SK-N-SH (cell line): ENCODE data around the gene SAMD5. TPM values are rescaled to one million over a fixed set of nuclear protein-coding genes. Genes with fewer than 3 reads are reported as not detected.

Experiments
- CTCF ChIA-PET: fragments of 300-600, 350-600 bp; formaldehyde crosslinking; extraction: SDS; loops from one replicate; lab custom pipeline; 2021; lab: Yijun Ruan, JAX
- POLR2A ChIA-PET: fragments of 350-600 bp; sonication (Branson Sonifier 250); formaldehyde crosslinking; extraction: SDS; loops from one replicate; lab custom pipeline; 2020; ENCODE audit warnings: antibody characterized with exemption, inconsistent platforms; lab: Yijun Ruan, JAX
- DNase-seq: peaks from one replicate; pipeline ENCODE4 v3.0.0; 2012
- H2AFZ ChIP-seq: fragments of 200-600 bp; sonication (generic); 2 replicates; pipeline ENCODE4 v1.8.1; 2016; ENCODE audit warnings: antibody characterized with exemption, mild to moderate bottlenecking, low read depth
- H3F3A ChIP-seq: fragments of 200-600 bp; sonication (generic); replicated peaks from 2 replicates; pipeline ENCODE3; 2016; ENCODE audit warnings: antibody characterized with exemption, mild to moderate bottlenecking; ENCODE audit not compliant: insufficient read depth
- H3K27ac ChIP-seq, 2 experiments: fragments of 200-500 bp in 1 of 2; fragments of 200-600 bp in 1 of 2; sonication (Bioruptor generic) in 1 of 2; sonication (generic), shearing (Covaris generic) in 1 of 2; 2 replicates each; pipeline versions ENCODE4 v1.5.1 to v1.6.1; 2014 to 2016; ENCODE audit warnings: low read depth in 2 of 2, inconsistent platforms in 1 of 2, low read length in 1 of 2, mild to moderate bottlenecking in 1 of 2, mixed read lengths in 1 of 2
- H3K27me3 ChIP-seq: fragments of 200-600 bp; sonication (generic), shearing (Covaris generic); 2 replicates; pipeline ENCODE4 v1.6.1; 2016; ENCODE audit warnings: mixed run types; ENCODE audit not compliant: insufficient read depth
- H3K36me3 ChIP-seq, 2 experiments: fragments of 200-500 bp in 1 of 2; fragments of 200-600 bp in 1 of 2; sonication (Bioruptor generic) in 1 of 2; sonication (generic) in 1 of 2; replicated peaks in 1 of 2; 2 replicates each; pipeline versions ENCODE3 to v1.5.1; 2014 to 2016; ENCODE audit warnings: low read length in 1 of 2, mild to moderate bottlenecking in 1 of 2; ENCODE audit not compliant: insufficient read depth in 2 of 2, control insufficient read depth in 1 of 2
- H3K4me1 ChIP-seq, 2 experiments: fragments of 200-500 bp in 1 of 2; fragments of 200-600 bp in 1 of 2; sonication (Bioruptor generic) in 1 of 2; sonication (generic), shearing (Covaris generic) in 1 of 2; 2 replicates each; pipeline versions ENCODE4 v1.5.1 to v1.6.1; 2014 to 2016; ENCODE audit warnings: low read depth in 1 of 2, low read length in 1 of 2, mixed run types in 1 of 2; ENCODE audit not compliant: insufficient read depth in 2 of 2, control insufficient read depth in 1 of 2
- H3K4me2 ChIP-seq: fragments of 200-600 bp; sonication (generic), shearing (Covaris generic); 2 replicates; pipeline ENCODE4 v1.6.1; 2017; ENCODE audit warnings: mixed run types
- H3K4me3 ChIP-seq, 2 experiments: fragments of 200-500 bp in 1 of 2; fragments of 200-600 bp in 1 of 2; sonication (Bioruptor generic) in 1 of 2; sonication (generic), shearing (Covaris generic) in 1 of 2; 2 replicates each; pipeline versions ENCODE4 v1.5.1 to v1.8.1; 2014 to 2016; ENCODE audit warnings: low read depth in 2 of 2, inconsistent platforms in 1 of 2, low read length in 1 of 2, mild to moderate bottlenecking in 1 of 2, mixed read lengths in 1 of 2, moderate library complexity in 1 of 2
- H3K79me2 ChIP-seq: fragments of 200-600 bp; sonication (generic); 2 replicates; pipeline ENCODE4 v1.8.1; 2017; ENCODE audit warnings: mild to moderate bottlenecking; ENCODE audit not compliant: insufficient read depth
- H3K9ac ChIP-seq: fragments of 200-600 bp; sonication (generic); 2 replicates; pipeline ENCODE4 v1.6.1; 2017; ENCODE audit warnings: mixed run types
- H3K9me2 ChIP-seq: fragments of 200-600 bp; sonication (generic); 2 replicates; pipeline ENCODE4 v1.6.1; 2017; ENCODE audit warnings: mixed run types
- H3K9me3 ChIP-seq: fragments of 200-600 bp; sonication (generic); 2 replicates; pipeline ENCODE4 v1.6.1; 2017; ENCODE audit warnings: mixed run types, mild to moderate bottlenecking, moderate library complexity
- H4K20me1 ChIP-seq: fragments of 200-600 bp; sonication (generic); 2 replicates; pipeline ENCODE4 v1.6.1; 2017; ENCODE audit warnings: mild to moderate bottlenecking, mixed run types; ENCODE audit not compliant: insufficient read depth
- CHD2 ChIP-seq: fragments of 150-350 bp; IDR thresholded peaks from 2 replicates; pipeline ENCODE4 v1.6.1; 2018; ENCODE audit warnings: low read length; ENCODE audit not compliant: partially characterized antibody
- CTCF ChIP-seq: fragments of 200-600 bp; sonication (generic); IDR thresholded peaks from 2 replicates; pipeline ENCODE4 v1.6.1; 2017; ENCODE audit warnings: antibody characterized with exemption, mild to moderate bottlenecking, moderate library complexity
- EP300 ChIP-seq, 2 experiments: IDR thresholded peaks; 2 replicates each; pipeline versions ENCODE4 v1.4.0 to v1.6.1; 2012; ENCODE audit warnings: borderline replicate concordance in 1 of 2, low read depth in 1 of 2, low read length in 1 of 2
- MXI1 ChIP-seq: IDR thresholded peaks from 2 replicates; pipeline ENCODE4 v1.6.1; 2012; ENCODE audit warnings: mild to moderate bottlenecking, low read depth, low read length, improper control_type of control experiment
- PBX3 ChIP-seq: IDR thresholded peaks from 2 replicates; pipeline ENCODE4; 2012
- POLR2AphosphoS5 ChIP-seq: IDR thresholded peaks from 2 replicates; pipeline ENCODE4 v1.6.1; 2012; ENCODE audit warnings: low read depth, low read length
- REST ChIP-seq: IDR thresholded peaks from 2 replicates; pipeline ENCODE4 v1.6.1; 2012; ENCODE audit warnings: mild to moderate bottlenecking, low read depth, low read length, moderate library complexity
- RFX5 ChIP-seq: IDR thresholded peaks from 2 replicates; pipeline ENCODE4 v1.6.1; 2012; ENCODE audit warnings: mild to moderate bottlenecking, improper control_type of control experiment, low read length
- SIN3A ChIP-seq: IDR thresholded peaks from 2 replicates; pipeline ENCODE4 v1.6.1; 2012; ENCODE audit warnings: low read depth, mild to moderate bottlenecking, low read length, moderate library complexity, borderline replicate concordance
- SMC3 ChIP-seq: IDR thresholded peaks from 2 replicates; pipeline ENCODE4 v1.6.1; 2012; ENCODE audit warnings: low read depth, low read length, improper control_type of control experiment
- TEAD4 ChIP-seq: IDR thresholded peaks from 2 replicates; pipeline ENCODE4 v1.4.0; 2012; ENCODE audit warnings: mild to moderate bottlenecking, borderline replicate concordance; ENCODE audit not compliant: insufficient read depth
- YY1 ChIP-seq: IDR thresholded peaks from 2 replicates; pipeline ENCODE4 v1.4.0; 2012; ENCODE audit warnings: low read depth, mild to moderate bottlenecking
- ZBTB33 ChIP-seq: IDR thresholded peaks from 2 replicates; pipeline ENCODE4 v1.4.0; 2012; ENCODE audit warnings: low read depth, borderline replicate concordance
- WGBS: methylation state at CpG from one replicate; pipeline ENCODE4 v1.1.6; 2017; ENCODE audit warnings: low lambda C conversion rate; 5-methylcytosine and 5-hydroxymethylcytosine counted together
- polyA plus RNA-seq, 3 experiments: library from polyadenylated mRNA; depleted of rRNA; stranded (reverse); fragments of >200 nt; gene quantifications; 2 replicates each; pipeline ENCODE4 v1.2.3, GENCODE V29; 2012

The SAMD5 gene
- polyA plus RNA-seq, 1 of the 3 experiments (the other 2 are of a cell fraction): not detected

- TF ChIP-seq CTCF (no peak), PBX3 (no peak), POLR2AphosphoS5 (no peak), SMC3 (no peak), MXI1 (no peak)
Observed at GRCh38 chr6:147579667-147580066, 71.2 kb downstream of the SAMD5 start (continued).

- 5% methylated on average over 1 of the region's 1 CpG for WGBS
- Histone ChIP-seq H3K4me3 (no peak overlapping the region), H3K36me3 (no peaks in the 10 kb centered on the region), H3K9me3 (no peaks in the 10 kb centered on the region), H3K27me3 (no peaks in the 10 kb centered on the region), H3K4me2 (no peak overlapping the region), H2AFZ (no peak overlapping the region), H3K4me1 (no peaks in the 10 kb centered on the region), H3K79me2 (no peaks in the 10 kb centered on the region), H3K27ac (no peak overlapping the region), H3K9me2 (no peaks in the 10 kb centered on the region), H4K20me1 (no peaks in the 10 kb centered on the region), H3K9ac (no peak overlapping the region), H3F3A (no peaks in the 10 kb centered on the region)
- POLR2A ChIA-PET: no interaction called here
- DNase-seq: no peak
- CTCF ChIA-PET: no interaction called here
- TF ChIP-seq YY1: no peak
- no peak for TF ChIP-seq SIN3A
- TF ChIP-seq RFX5: no peak
- TF ChIP-seq POLR2AphosphoS5: no peak
- no peak for TF ChIP-seq REST
- no peak for TF ChIP-seq CHD2
- no peak for TF ChIP-seq ZBTB33
- no peak for TF ChIP-seq EP300 (IDR thresholded peaks at IDR 0.05; ENCODE audit: borderline replicate concordance in 1 of 2, low read depth in 1 of 2, low read length in 1 of 2)
- TF ChIP-seq CTCF: no peak
- TF ChIP-seq TEAD4: no peak
Observed at GRCh38 chr6:147582991-147583390, 74.5 kb downstream of the SAMD5 start.
